H1 (cell line): ENCODE data around the gene SMC2. TPM values are rescaled to one million over a fixed set of nuclear protein-coding genes. Genes with fewer than 3 reads are reported as not detected.

Source experiments
- CTCF ChIA-PET: fragments of 300-600 bp; sonication (Branson Sonifier 250); formaldehyde crosslinking; loops from one replicate; lab custom pipeline; 2021; ENCODE audit not compliant: partially characterized antibody; lab: Charles Lee
- POLR2A ChIA-PET: fragments of 300-600 bp; sonication (Branson Sonifier 250); formaldehyde crosslinking; loops from one replicate; lab custom pipeline; 2021; ENCODE audit warnings: inconsistent platforms; ENCODE audit not compliant: partially characterized antibody; lab: Charles Lee
- DNase-seq, 2 experiments: peaks; one replicate each; pipeline versions ENCODE4 v3.0.0 to v3.0.0-alpha.2; 2010 to 2022; ENCODE audit warnings: low spot score in 2 of 2, low read depth in 1 of 2, mixed read lengths in 1 of 2
- FAIRE-seq: peaks from 2 replicates; lab custom pipeline; 2011; peaks lifted over from hg19 to GRCh38; lab: Jason Lieb, UNC
- H2AFZ ChIP-seq: 2 replicates; pipeline ENCODE4 v1.8.1; 2012; ENCODE audit warnings: low read length, inconsistent platforms
- H2AK5ac ChIP-seq: 2 replicates; pipeline ENCODE4 v1.6.1; 2013; ENCODE audit warnings: low read depth, low read length
- H2BK120ac ChIP-seq: replicated peaks from 2 replicates; pipeline ENCODE3; 2013; ENCODE audit warnings: low read depth, low read length, inconsistent platforms
- H2BK12ac ChIP-seq: 2 replicates; pipeline ENCODE4 v1.6.1; 2013; ENCODE audit warnings: low read depth, low read length
- H2BK15ac ChIP-seq: 2 replicates; pipeline ENCODE4 v1.6.1; 2013; ENCODE audit warnings: low read length
- H2BK20ac ChIP-seq: 2 replicates; pipeline ENCODE4 v1.6.1; 2013; ENCODE audit warnings: low read length
- H2BK5ac ChIP-seq: 2 replicates; pipeline ENCODE4 v1.6.1; 2013; ENCODE audit warnings: low read depth, low read length
- H3K14ac ChIP-seq: 2 replicates; pipeline ENCODE4 v1.6.1; 2013; ENCODE audit warnings: inconsistent platforms; ENCODE audit not compliant: insufficient read length
- H3K18ac ChIP-seq: 2 replicates; pipeline ENCODE4 v1.6.1; 2013; ENCODE audit warnings: low read length; ENCODE audit errors: extremely low read depth
- H3K23ac ChIP-seq: 2 replicates; pipeline ENCODE4 v1.6.1; 2013; ENCODE audit warnings: inconsistent platforms; ENCODE audit not compliant: insufficient read length
- H3K23me2 ChIP-seq: 2 replicates; pipeline ENCODE4 v1.6.1; 2013; ENCODE audit warnings: low read depth, low read length
- H3K27ac ChIP-seq: 2 replicates; pipeline ENCODE4 v1.6.1; 2011; ENCODE audit warnings: low read depth, low read length, inconsistent platforms
- H3K27me3 ChIP-seq, 4 experiments: replicated peaks in 1 of 4; 1 replicate in 1 of 4; 2 replicates in 3 of 4; pipeline versions ENCODE4 v1.6.1 to v1.8.1; 2011 to 2013; ENCODE audit warnings: low read length in 3 of 4, mild to moderate bottlenecking in 3 of 4, inconsistent platforms in 2 of 4, mixed read lengths in 2 of 4, moderate library complexity in 1 of 4; ENCODE audit not compliant: control insufficient read depth in 3 of 4, insufficient read depth in 3 of 4; ENCODE audit errors: extremely low read depth in 1 of 4
- H3K36me3 ChIP-seq, 4 experiments: 2 replicates each; pipeline versions ENCODE4 v1.6.1 to v1.8.1; 2011 to 2013; ENCODE audit warnings: mild to moderate bottlenecking in 4 of 4, low read length in 3 of 4, moderate library complexity in 2 of 4, control low read depth in 1 of 4, inconsistent platforms in 1 of 4; ENCODE audit not compliant: insufficient read depth in 4 of 4, control insufficient read depth in 2 of 4
- H3K4ac ChIP-seq: replicated peaks from 2 replicates; pipeline ENCODE3; 2013; ENCODE audit warnings: low read length, low read depth, mixed read lengths, inconsistent platforms; ENCODE audit not compliant: insufficient read length
- H3K4me1 ChIP-seq, 4 experiments: replicated peaks in 1 of 4; 1 replicate in 1 of 4; 2 replicates in 3 of 4; pipeline versions ENCODE4 v1.6.1 to v1.8.1; 2011 to 2013; ENCODE audit warnings: low read length in 3 of 4, inconsistent platforms in 2 of 4, mixed read lengths in 1 of 4; ENCODE audit not compliant: insufficient read depth in 4 of 4, control insufficient read depth in 3 of 4
- H3K4me2 ChIP-seq, 2 experiments: 2 replicates each; pipeline versions ENCODE4 v1.6.1 to v1.8.1; 2011 to 2013; ENCODE audit warnings: low read depth in 2 of 2, low read length in 2 of 2, control low read depth in 1 of 2, inconsistent platforms in 1 of 2, mild to moderate bottlenecking in 1 of 2; ENCODE audit not compliant: insufficient read depth in 1 of 2
- H3K4me3 ChIP-seq, 4 experiments: fragments of 200-600, 300-600 bp in 1 of 4; sonication (generic), shearing (Covaris generic), sonication (Bioruptor Twin) in 1 of 4; 2 replicates each; pipeline versions ENCODE4 v1.5.1 to v1.8.1; 2011 to 2016; ENCODE audit warnings: low read length in 4 of 4, low read depth in 3 of 4, control low read depth in 2 of 4, inconsistent platforms in 2 of 4, mild to moderate bottlenecking in 2 of 4, mixed read lengths in 1 of 4, moderate library complexity in 1 of 4; ENCODE audit not compliant: insufficient read depth in 2 of 4; ENCODE audit errors: extremely low read depth in 1 of 4
- H3K56ac ChIP-seq: replicated peaks from 2 replicates; pipeline ENCODE3; 2013; ENCODE audit warnings: low read depth, mild to moderate bottlenecking, mixed read lengths, low read length, inconsistent platforms; ENCODE audit not compliant: insufficient read length
- H3K79me1 ChIP-seq: 2 replicates; pipeline ENCODE4 v1.6.1; 2013; ENCODE audit warnings: low read depth, low read length, control low read depth
- H3K79me2 ChIP-seq, 2 experiments: 2 replicates each; pipeline versions ENCODE4 v1.6.1 to v1.8.1; 2012 to 2013; ENCODE audit warnings: low read length in 2 of 2, mild to moderate bottlenecking in 2 of 2, inconsistent platforms in 1 of 2; ENCODE audit not compliant: insufficient read depth in 2 of 2, control insufficient read depth in 1 of 2
- H3K9ac ChIP-seq, 4 experiments: replicated peaks in 1 of 4; 1 replicate in 1 of 4; 2 replicates in 3 of 4; pipeline versions ENCODE4 v1.6.1 to v1.8.1; 2011 to 2013; ENCODE audit warnings: low read depth in 3 of 4, low read length in 3 of 4, control low read depth in 2 of 4, mild to moderate bottlenecking in 2 of 4, moderate library complexity in 2 of 4, inconsistent platforms in 1 of 4; ENCODE audit errors: extremely low read depth in 1 of 4
- H3K9me3 ChIP-seq, 2 experiments: 2 replicates each; pipeline versions ENCODE4 v1.6.1 to v1.8.1; 2012 to 2013; ENCODE audit warnings: mild to moderate bottlenecking in 2 of 2, moderate library complexity in 2 of 2, control low read depth in 1 of 2, inconsistent platforms in 1 of 2, low read depth in 1 of 2, low read length in 1 of 2, mixed read lengths in 1 of 2; ENCODE audit not compliant: insufficient read depth in 2 of 2
- H4K20me1 ChIP-seq, 2 experiments: replicated peaks in 1 of 2; 2 replicates each; pipeline versions ENCODE3 to v1.8.1; 2011 to 2013; ENCODE audit warnings: inconsistent platforms in 2 of 2, low read length in 2 of 2, mild to moderate bottlenecking in 1 of 2; ENCODE audit not compliant: insufficient read depth in 2 of 2, control insufficient read depth in 1 of 2
- H4K5ac ChIP-seq: 2 replicates; pipeline ENCODE4 v1.6.1; 2013; ENCODE audit warnings: low read length, low read depth, mixed read lengths, inconsistent platforms; ENCODE audit not compliant: insufficient read length
- H4K8ac ChIP-seq: 2 replicates; pipeline ENCODE4 v1.8.0; 2013; ENCODE audit warnings: mild to moderate bottlenecking, moderate library complexity, low read length, inconsistent platforms; ENCODE audit not compliant: insufficient read depth; ENCODE audit errors: extremely low read depth
- H4K91ac ChIP-seq: replicated peaks from 2 replicates; pipeline ENCODE3; 2013; ENCODE audit warnings: low read length, mixed read lengths, inconsistent platforms; ENCODE audit not compliant: insufficient read length
- ATF2 ChIP-seq: IDR thresholded peaks from 2 replicates; pipeline ENCODE4 v1.6.1; 2012; ENCODE audit warnings: low read length, inconsistent platforms
- BACH1 ChIP-seq: IDR thresholded peaks from 2 replicates; pipeline ENCODE4 v1.6.1; 2012; ENCODE audit warnings: low read length, improper control_type of control experiment
- FOSL1 ChIP-seq: IDR thresholded peaks from 2 replicates; pipeline ENCODE4 v1.6.1; 2011; ENCODE audit warnings: mild to moderate bottlenecking, low read depth, low read length, moderate library complexity; ENCODE audit not compliant: insufficient read depth
- JUND ChIP-seq: IDR thresholded peaks from 2 replicates; pipeline ENCODE4 v1.6.1; 2011; ENCODE audit warnings: mild to moderate bottlenecking, improper control_type of control experiment, low read length
- KDM1A ChIP-seq: fragments of 200-600, 300-600 bp; sonication (generic); IDR thresholded peaks from 2 replicates; pipeline ENCODE4 v1.7.1; 2016; ENCODE audit warnings: mild to moderate bottlenecking, low read length, borderline replicate concordance
- KDM4A ChIP-seq: IDR thresholded peaks from one replicate; pipeline ENCODE4 v1.7.1; 2012; ENCODE audit warnings: low read depth, mild to moderate bottlenecking, moderate library complexity, low read length, inconsistent platforms; ENCODE audit not compliant: severe bottlenecking
- PHF8 ChIP-seq: fragments of 200-600 bp; sonication (generic); conservative IDR thresholded peaks from 2 replicates; pipeline ENCODE4 v1.7.1; 2012; ENCODE audit warnings: low read depth, mild to moderate bottlenecking, inconsistent platforms, low read length, moderate library complexity
- POLR2A ChIP-seq, 2 experiments: IDR thresholded peaks; 1 replicate in 1 of 2; 2 replicates in 1 of 2; pipeline ENCODE4 v1.6.1; 2011; ENCODE audit warnings: low read depth in 2 of 2, low read length in 2 of 2, mild to moderate bottlenecking in 2 of 2; ENCODE audit errors: control extremely low read depth in 1 of 2
- TCF12 ChIP-seq: IDR thresholded peaks from 2 replicates; pipeline ENCODE4 v1.6.1; 2011; ENCODE audit warnings: low read depth, mild to moderate bottlenecking, low read length
- WGBS, 2 experiments: shearing (Covaris generic) in 1 of 2; methylation state at CpG; one replicate each; pipeline versions ENCODE4 v1.1.6 to v1.1.7; 2013 to 2015; ENCODE audit warnings: low lambda C conversion rate in 2 of 2, mixed read lengths in 2 of 2, inconsistent platforms in 1 of 2, low coverage in 1 of 2, missing lambda C conversion rate in 1 of 2; ENCODE audit not compliant: insufficient replicate concordance in 2 of 2, insufficient coverage in 1 of 2, insufficient read length in 1 of 2; ENCODE audit errors: extremely low coverage in 1 of 2, missing lambda C conversion rate in 1 of 2; 5-methylcytosine and 5-hydroxymethylcytosine counted together
- polyA plus RNA-seq, 7 experiments: library from polyadenylated mRNA; depleted of rRNA in 3 of 7; stranded (reverse) in 5 of 7; unstranded in 2 of 7; fragments of >200 nt in 5 of 7; fragments of 200-250 nt in 2 of 7; gene quantifications; 1 replicate in 5 of 7; 2 replicates in 1 of 7; 4 replicates in 1 of 7; pipeline versions ENCODE4 v1.2.1 to v1.2.3, GENCODE V29; 2011 to 2013; ENCODE audit warnings: missing spikeins in 2 of 7, mixed read lengths in 2 of 7
- total RNA-seq: library from RNA; stranded (reverse); fragmentation: NEBNext Ultra II Directional; extraction: Animal tissue kit (Norgen Biotek cat#: 25700); gene quantifications from 2 replicates; pipeline ENCODE4 v1.2.1, GENCODE V29; 2021

Gene SMC2
- total and polyA plus RNA-seq, 2 of the 8 experiments (the other 6 are each of a cell fraction or from before 2014, with no cell fraction given), result 7.5 to 39.8 TPM

- H3K4me2 ChIP-seq, result peak overlapping the region; percentile 70 to 85
- no peak overlapping the region for H3K4ac ChIP-seq
- CTCF ChIA-PET, result no interaction called here
- no peaks in the 10 kb centered on the region for H3K27me3 ChIP-seq
- no peaks in the 10 kb centered on the region for H4K20me1 ChIP-seq
- H2AK5ac ChIP-seq, result no peak overlapping the region
- WGBS, 2 experiments, result 34% methylated on average over 11 of the region's 12 CpGs; no CpG with 5 or more reads in 1 of the 2 experiments
- peaks cover 0 to 41% of the 10 kb centered on the region in 2 experiments; a peak in 3 of 4 replicates for H3K79me2 ChIP-seq
- no peak overlapping the region for H2BK120ac ChIP-seq
- DNase-seq (no peak), FAIRE-seq (no peak)
- H3K4me3 ChIP-seq, result peak overlapping the region; percentile 84 to 98 (median 86)
- H2AFZ ChIP-seq, result 0 out of 2 replicates have a peak overlapping the region, but pooled peaks have one; percentile 3
- peak overlapping the region; percentile 68 for H4K5ac ChIP-seq
- no peak overlapping the region for H3K18ac ChIP-seq
- H2BK20ac ChIP-seq, result no peak overlapping the region
- H2BK5ac ChIP-seq, result 0 out of 2 replicates have a peak overlapping the region, but pooled peaks have one; percentile 96
- 0 out of 2 replicates have a peak, but pooled peaks cover 3% of the 10 kb centered on the region for H3K79me1 ChIP-seq
- no peaks in the 10 kb centered on the region for H3K9me3 ChIP-seq
- H3K56ac ChIP-seq, result peak overlapping the region; percentile 62
- H3K36me3 ChIP-seq, result no peaks in the 10 kb centered on the region
- H2BK15ac ChIP-seq, result no peak overlapping the region
- POLR2A ChIA-PET, result interaction anchor here (0.7 to 2.6 kb wide), 6 partner anchors 10 to 900 kb away, joined by 3 to 15 read pairs (median 4); no protein-coding TSS in a partner anchor
- peak overlapping the region; percentile 94 for H3K27ac ChIP-seq
- no peak overlapping the region for H3K23ac ChIP-seq
- peaks cover 8% of the 10 kb centered on the region; the same call in 1 of the 2 replicates for H3K23me2 ChIP-seq
- H3K4me1 ChIP-seq, result peaks cover 0 to 8% (median 2%) of the 10 kb centered on the region in 4 experiments; a peak in 3 of 7 replicates
- no peak overlapping the region for H3K14ac ChIP-seq
- H3K9ac ChIP-seq, result peak overlapping the region; percentile 57 to 97 (median 94)
- no peak overlapping the region for H4K8ac ChIP-seq
- H4K91ac ChIP-seq, result no peak overlapping the region
- no peak overlapping the region for H2BK12ac ChIP-seq
- TF ChIP-seq JUND, result no peak
- TF ChIP-seq TCF12, result no peak
- TF ChIP-seq ATF2, result no peak
- no peak for TF ChIP-seq KDM4A
- no peak for TF ChIP-seq BACH1
- no peak for TF ChIP-seq KDM1A
- no peak for TF ChIP-seq PHF8
- no peak for TF ChIP-seq FOSL1
- TF ChIP-seq POLR2A (IDR thresholded peaks at IDR 0.05; ENCODE audit: control extremely low read depth in 1 of 2, low read depth in 2 of 2, low read length in 2 of 2), result no peak
Observed at GRCh38 chr9:104092875-104093600, 1.1 kb upstream of the SMC2 start.
